HG02798 (cell line): ENCODE data around the gene CAMK2G.
"Not testable (repeated sequence)": the region's sequence is repeated elsewhere in the genome, so short reads cannot be mapped to it uniquely, and the experiment has no call there.

Source experiments
- ATAC-seq: cut with Tn5 transposase; IDR thresholded peaks from one replicate; pipeline ENCODE4 v1.9.1; 2021; ENCODE audit warnings: mild to moderate bottlenecking; ENCODE audit not compliant: unreplicated experiment, poor library complexity

The CAMK2G gene

GRCh38 chr10:73905256-73906020 lies 31.1 kb upstream of the CAMK2G start:
- no peak for ATAC-seq

GRCh38 chr10:73902351-73902750 lies 28.0 kb upstream of the CAMK2G start:
- no peak for ATAC-seq

GRCh38 chr10:73901261-73901660 lies 26.9 kb upstream of the CAMK2G start:
- ATAC-seq, result no peak

- ATAC-seq, result no peak
Measured at GRCh38 chr10:73900064-73900463, 25.7 kb upstream of the CAMK2G start.

GRCh38 chr10:73899423-73899822 lies 25.1 kb upstream of the CAMK2G start:
- no peak for ATAC-seq

GRCh38 chr10:73898730-73899410 lies 24.5 kb upstream of the CAMK2G start:
- no peak for ATAC-seq

GRCh38 chr10:73897693-73898092 lies 23.3 kb upstream of the CAMK2G start:
- ATAC-seq, result no peak

- not testable (repeated sequence) for ATAC-seq
Measured at GRCh38 chr10:73895381-73895780, 21.0 kb upstream of the CAMK2G start.

- no peak for ATAC-seq
Measured at GRCh38 chr10:73894245-73894971, 20.1 kb upstream of the CAMK2G start.

- ATAC-seq, result no peak
Measured at GRCh38 chr10:73893426-73893825, 19.1 kb upstream of the CAMK2G start.

GRCh38 chr10:73892310-73893030 lies 18.1 kb upstream of the CAMK2G start:
- no peak for ATAC-seq

- no peak for ATAC-seq
Measured at GRCh38 chr10:73891540-73891939, 17.2 kb upstream of the CAMK2G start.

- not testable (repeated sequence) for ATAC-seq
Measured at GRCh38 chr10:73890830-73891229, 16.5 kb upstream of the CAMK2G start.

- no peak for ATAC-seq
Measured at GRCh38 chr10:73890261-73890660, 15.9 kb upstream of the CAMK2G start.

- not testable (repeated sequence) for ATAC-seq
Measured at GRCh38 chr10:73889416-73889815, 15.1 kb upstream of the CAMK2G start.

GRCh38 chr10:73889014-73889413 lies 14.7 kb upstream of the CAMK2G start:
- no peak for ATAC-seq

- no peak for ATAC-seq
Measured at GRCh38 chr10:73888514-73888913, 14.2 kb upstream of the CAMK2G start.

GRCh38 chr10:73887294-73888039 lies 13.1 kb upstream of the CAMK2G start:
- no peak for ATAC-seq

GRCh38 chr10:73886661-73887293 lies 12.4 kb upstream of the CAMK2G start:
- no peak for ATAC-seq
